Left renal cortex interstitium (tissue), 4 donors: Measurements from ENCODE around the gene FAM89B. TPM values are rescaled to one million over a fixed set of nuclear protein-coding genes. Genes with fewer than 3 reads are reported as not detected.
"Not testable (repeated sequence)": the region's sequence is repeated elsewhere in the genome, so short reads cannot be mapped to it uniquely, and the experiment has no call there.

Source experiments
- DNase-seq, 4 donors: peaks; one replicate each; pipeline ENCODE4 v3.0.0-alpha.2; 2013; ENCODE audit warnings: low read depth in 4 of 4, low spot score in 2 of 4, missing footprints in 1 of 4
- polyA plus RNA-seq, 4 donors: library from polyadenylated mRNA; unstranded; fragments of 120-200 nt; gene quantifications; one replicate each; pipeline ENCODE4 v1.2.1, GENCODE V29; 2013; ENCODE audit not compliant: insufficient read length in 4 of 4

FAM89B gene
- polyA plus RNA-seq, 4 donors = 20.1 to 41.3 (median 29.2) TPM

GRCh38 chr11:65556470-65557279 is 15.7 kb upstream of the FAM89B start:
- DNase-seq = no peak

DNA sequence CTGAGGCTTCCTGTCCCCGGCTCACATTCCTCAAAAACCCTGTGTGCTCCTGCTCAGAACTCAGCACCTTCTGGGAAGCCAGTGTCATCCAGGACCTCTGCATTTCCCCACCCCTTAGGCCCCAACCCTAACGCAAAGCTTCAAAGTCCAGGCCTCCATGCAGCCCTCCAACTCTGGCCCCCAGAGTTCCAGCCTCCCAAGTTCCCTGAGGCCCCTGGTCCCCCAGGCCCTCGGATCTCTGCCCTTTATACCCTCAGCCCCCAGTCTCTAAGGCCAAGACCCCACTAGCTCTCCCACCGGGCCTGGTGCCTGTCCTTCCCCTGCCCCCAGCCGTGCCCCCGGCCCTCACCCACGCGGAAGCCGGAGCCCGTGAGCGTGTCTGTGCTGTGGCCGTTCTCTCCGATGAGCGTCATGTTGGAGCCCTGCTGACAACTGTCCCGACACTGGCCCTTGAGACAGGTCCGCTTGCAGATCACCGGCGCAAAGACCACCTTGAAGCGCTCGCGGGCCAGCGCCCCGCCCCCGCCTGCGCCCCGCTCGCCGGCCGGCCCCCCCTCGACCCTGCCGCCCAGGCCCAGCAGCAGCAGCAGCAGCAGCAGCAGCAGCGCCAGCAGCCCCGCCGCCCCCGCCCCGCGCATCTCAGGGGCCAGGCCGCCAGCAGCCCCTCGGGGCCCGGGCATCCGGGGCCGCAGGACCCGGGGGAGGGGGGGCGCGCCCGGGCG is 14.9 kb upstream of the FAM89B start:
- no peak for DNase-seq

- peak in 2 of 4 donors; percentile 52 to 73 for DNase-seq
Measured at GRCh38 chr11:65558002-65558929, 14.1 kb upstream of the FAM89B start, which contains the start of gene LTBP3. TSS of gene LTBP3 (minus strand) at chr11:65558359. CDS start at chr11:65557959, 400 bp downstream.

- DNase-seq = no peak
Measured at GRCh38 chr11:65558930-65559509, 13.3 kb upstream of the FAM89B start.

DNA sequence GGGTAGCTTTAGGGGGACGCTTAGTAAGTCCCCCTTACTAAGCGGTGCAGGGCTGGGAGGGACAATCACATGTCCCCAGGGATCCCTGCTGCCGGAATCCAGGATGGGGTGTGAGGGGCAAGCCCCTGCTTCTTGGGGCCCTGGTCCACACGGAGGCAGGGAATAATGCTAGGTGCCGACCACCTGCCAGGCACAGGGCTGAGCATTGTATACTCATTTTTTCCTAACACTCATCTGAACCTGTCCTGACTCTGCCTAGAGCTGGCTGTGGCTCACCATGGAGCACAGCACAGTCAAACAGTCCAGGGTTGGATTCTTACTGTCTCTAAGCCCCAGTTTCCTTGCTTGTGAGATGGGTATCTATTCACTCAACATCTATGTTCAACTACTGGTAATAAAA is 12.8 kb upstream of the FAM89B start:
- DNase-seq = no peak

- DNase-seq = no peak
Measured at GRCh38 chr11:65559951-65560537, 12.3 kb upstream of the FAM89B start.

GRCh38 chr11:65560555-65561418 is 11.6 kb upstream of the FAM89B start:
- DNase-seq = no peak

GRCh38 chr11:65562020-65562419 is 10.3 kb upstream of the FAM89B start:
- DNase-seq = no peak

DNA sequence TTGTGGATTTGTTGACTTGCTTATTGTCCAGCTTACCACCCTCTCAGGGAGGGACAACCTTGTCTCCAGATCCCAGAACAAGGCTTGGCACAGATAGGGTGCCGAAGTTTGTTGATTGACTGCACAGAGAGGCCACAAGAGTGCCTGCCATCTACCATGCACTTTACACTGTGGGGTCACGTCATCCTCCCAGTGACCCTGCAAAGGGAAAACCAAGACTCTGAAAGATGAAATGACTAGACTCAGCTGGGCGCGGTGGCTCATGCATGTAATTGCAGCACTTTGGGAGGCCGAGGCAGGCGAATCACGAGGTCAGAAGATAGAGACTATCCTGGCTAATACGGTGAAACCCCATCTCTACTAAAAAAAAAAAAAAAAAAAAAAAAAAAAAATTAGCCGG is 9.6 kb upstream of the FAM89B start:
- no peak for DNase-seq

DNA sequence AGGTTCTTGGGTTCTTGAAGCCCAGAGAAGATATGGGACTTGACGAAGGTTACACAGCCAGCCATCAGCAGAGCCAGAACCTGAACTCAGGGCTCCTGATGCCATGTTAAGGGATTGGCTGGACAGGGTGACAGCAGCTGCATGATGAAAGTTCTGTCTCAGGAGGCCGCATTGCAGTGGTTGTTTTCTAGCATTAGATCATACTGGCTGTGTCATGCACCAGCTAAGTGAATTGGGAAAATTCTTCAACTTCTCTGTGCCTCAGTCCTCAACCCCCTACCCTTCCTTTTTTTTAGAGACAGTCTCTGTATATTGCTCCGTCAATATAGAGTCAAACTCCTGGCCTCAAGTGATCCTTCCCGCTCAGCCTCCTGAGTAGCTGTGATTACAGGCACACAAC is 8.7 kb upstream of the FAM89B start:
- DNase-seq = no peak

DNA sequence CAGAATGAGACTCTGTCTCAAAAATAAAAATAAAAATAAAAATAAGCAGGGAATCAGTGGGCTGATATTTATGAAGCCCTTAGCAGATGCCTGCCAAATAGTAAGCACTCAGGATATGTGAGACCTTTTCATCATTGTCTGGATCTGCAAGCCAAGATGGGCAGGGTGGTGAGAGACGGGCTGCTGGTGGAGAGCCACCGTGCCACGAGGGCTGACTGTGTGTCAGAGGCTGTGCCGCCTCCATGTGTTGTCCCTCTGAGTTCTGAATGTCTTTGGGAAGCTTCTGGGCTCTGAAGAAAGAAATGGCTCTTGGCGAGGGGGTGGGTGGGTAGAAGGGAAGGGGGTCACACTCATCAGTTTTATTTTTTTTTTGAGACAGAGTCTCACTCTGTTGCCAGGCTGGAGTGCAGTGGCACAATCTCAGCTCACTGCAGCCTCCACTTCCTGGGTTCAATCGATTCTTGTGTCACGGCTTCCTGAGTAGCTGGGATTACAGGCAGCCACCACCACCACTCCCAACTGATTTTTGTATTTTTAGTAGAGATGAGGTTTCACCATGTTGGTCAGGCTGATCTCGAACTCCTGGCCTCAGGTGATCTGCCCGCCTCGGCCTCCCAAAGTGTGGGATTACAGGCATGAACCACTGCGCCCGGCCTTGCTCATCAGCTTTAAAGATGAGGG is 7.3 kb upstream of the FAM89B start:
- DNase-seq = not testable (repeated sequence)

- no peak for DNase-seq
Measured at GRCh38 chr11:65565624-65566453, 6.5 kb upstream of the FAM89B start.

- DNase-seq = no peak
Measured at GRCh38 chr11:65569164-65569972, 3.0 kb upstream of the FAM89B start.

DNA sequence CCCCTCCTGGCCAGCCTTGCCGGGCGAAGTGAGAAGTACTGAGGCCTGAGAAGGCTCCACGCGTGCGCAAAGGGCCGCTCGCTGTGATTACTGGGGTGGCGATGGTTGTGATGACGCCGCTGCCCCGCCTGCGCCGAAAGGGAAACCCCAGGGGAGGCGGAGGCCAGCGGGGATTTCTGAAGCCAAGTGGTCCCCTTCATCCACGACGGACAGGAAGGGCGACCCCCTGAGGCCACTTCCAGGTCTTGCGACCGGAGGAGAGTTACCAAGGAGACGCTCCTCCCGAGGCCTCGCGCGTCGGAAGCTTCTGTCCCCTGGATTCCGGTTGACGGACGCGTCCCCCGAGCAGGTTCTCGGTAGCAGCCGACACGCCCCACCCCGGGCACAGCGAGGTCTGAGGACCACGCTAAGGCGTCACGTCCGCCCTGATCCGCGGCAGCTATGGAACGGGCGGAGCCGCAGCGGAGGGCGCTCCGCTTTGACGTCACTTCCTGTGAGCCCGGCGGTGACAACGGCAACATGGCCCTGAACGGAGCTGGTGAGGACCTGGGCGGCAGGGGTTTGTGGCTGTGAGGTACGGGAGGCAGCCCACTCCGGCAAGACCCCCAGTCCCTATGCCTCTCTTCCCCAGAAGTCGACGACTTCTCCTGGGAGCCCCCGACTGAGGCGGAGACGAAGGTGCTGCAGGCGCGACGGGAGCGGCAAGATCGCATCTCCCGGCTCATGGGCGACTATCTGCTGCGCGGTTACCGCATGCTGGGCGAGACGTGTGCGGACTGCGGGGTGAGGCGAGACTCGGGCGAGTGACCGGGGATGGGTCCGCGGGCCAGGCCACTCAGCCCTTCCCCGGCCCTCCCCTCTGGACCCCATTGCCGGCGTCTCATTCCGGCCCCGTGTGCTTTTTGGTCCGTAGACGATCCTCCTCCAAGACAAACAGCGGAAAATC is 2.1 kb upstream of the FAM89B start, which contains the start of gene ZNRD2:
Gene ZNRD2 (plus strand): TSS at position 505 of the 946 bp plus-strand sequence. CDS start 15 bp downstream, at position 520.
- DNase-seq = peak; percentile 91 to 96 (median 94)

- no peak for DNase-seq
Measured at GRCh38 chr11:65571420-65571819, 918 bp upstream of the FAM89B start.

- DNase-seq = no peak
Measured at GRCh38 chr11:65571940-65572339, 398 bp upstream of the FAM89B start.
